Coronary artery (tissue), 2 donors: ENCODE data around the gene XYLT2.
"Not testable (repeated sequence)": the region's sequence is repeated elsewhere in the genome, so short reads cannot be mapped to it uniquely, and the experiment has no call there.

Experiments used
- DNase-seq: peaks from one replicate; pipeline ENCODE4 v3.0.0-alpha.2; 2017; ENCODE audit warnings: low spot score
- H3K27ac ChIP-seq, 2 donors: fragments of 200-600 bp; sonication (generic); one replicate each; pipeline ENCODE4 v1.5.1; 2016 to 2019
- H3K4me3 ChIP-seq: fragments of 200-600 bp; sonication (generic); 2 replicates; pipeline ENCODE4 v1.5.1; 2016; ENCODE audit warnings: mild to moderate bottlenecking, moderate library complexity
- TF ChIP-seq, protein P1 (sequence below): fragments of 200-600 bp; sonication (generic); IDR thresholded peaks from one replicate; pipeline ENCODE4 v1.5.1; 2019; ENCODE audit warnings: antibody characterized with exemption

Gene XYLT2

DNA sequence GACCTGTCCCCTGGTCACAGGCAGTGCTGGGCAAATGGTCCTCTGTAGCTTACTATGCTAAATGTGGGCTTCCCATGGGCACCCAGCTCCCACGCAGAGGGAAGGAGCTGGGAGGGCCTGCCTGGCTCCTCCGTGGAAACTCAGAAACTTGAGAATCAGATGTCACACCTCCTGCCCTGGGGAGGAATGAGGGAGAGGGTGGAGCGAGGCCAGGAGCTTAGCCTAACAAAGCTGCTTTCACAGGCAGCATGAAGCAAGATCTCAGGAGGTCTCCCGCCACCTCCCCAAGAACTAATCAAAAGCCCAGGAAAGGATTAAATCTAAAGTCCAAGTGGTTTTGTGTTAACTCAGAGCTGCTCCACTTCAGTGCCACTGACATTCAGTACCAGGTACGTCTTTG, 33.6 kb upstream of the XYLT2 start:
- TF ChIP-seq, protein P1, sequence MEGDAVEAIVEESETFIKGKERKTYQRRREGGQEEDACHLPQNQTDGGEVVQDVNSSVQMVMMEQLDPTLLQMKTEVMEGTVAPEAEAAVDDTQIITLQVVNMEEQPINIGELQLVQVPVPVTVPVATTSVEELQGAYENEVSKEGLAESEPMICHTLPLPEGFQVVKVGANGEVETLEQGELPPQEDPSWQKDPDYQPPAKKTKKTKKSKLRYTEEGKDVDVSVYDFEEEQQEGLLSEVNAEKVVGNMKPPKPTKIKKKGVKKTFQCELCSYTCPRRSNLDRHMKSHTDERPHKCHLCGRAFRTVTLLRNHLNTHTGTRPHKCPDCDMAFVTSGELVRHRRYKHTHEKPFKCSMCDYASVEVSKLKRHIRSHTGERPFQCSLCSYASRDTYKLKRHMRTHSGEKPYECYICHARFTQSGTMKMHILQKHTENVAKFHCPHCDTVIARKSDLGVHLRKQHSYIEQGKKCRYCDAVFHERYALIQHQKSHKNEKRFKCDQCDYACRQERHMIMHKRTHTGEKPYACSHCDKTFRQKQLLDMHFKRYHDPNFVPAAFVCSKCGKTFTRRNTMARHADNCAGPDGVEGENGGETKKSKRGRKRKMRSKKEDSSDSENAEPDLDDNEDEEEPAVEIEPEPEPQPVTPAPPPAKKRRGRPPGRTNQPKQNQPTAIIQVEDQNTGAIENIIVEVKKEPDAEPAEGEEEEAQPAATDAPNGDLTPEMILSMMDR = no peak
- DNase-seq = no peak
- no peak overlapping the region for H3K4me3 ChIP-seq
- H3K27ac ChIP-seq = no peak overlapping the region

DNA sequence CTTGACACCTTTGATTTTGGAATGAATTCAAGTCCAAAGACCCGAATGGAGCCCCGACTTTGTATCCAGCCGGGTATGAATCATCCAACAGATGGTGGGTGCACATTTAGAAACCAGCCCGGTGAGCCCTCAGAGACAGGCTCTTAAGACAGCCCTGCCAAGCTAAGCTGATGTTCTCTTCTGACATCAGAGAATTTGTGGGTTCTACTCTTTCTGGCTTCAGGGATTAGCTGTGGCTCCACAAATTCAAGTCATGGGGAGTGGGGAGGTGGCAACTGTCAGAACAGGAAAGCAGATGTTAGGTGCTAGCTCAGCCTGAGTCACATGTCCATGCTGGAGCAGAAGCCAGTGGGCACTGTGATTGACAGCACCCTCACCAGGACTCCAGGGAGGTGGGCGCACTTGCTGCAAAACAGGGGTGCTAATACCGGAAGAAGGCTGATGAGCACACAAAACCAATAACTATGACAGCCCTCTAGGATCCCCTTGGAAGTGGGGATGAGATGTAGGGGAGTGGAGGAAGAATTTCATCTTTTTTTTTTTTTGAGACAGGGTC, 31.4 kb upstream of the XYLT2 start:
- Histone ChIP-seq H3K27ac (no peak overlapping the region), H3K4me3 (no peak overlapping the region)
- TF ChIP-seq, protein P1 = no peak
- no peak for DNase-seq

DNA sequence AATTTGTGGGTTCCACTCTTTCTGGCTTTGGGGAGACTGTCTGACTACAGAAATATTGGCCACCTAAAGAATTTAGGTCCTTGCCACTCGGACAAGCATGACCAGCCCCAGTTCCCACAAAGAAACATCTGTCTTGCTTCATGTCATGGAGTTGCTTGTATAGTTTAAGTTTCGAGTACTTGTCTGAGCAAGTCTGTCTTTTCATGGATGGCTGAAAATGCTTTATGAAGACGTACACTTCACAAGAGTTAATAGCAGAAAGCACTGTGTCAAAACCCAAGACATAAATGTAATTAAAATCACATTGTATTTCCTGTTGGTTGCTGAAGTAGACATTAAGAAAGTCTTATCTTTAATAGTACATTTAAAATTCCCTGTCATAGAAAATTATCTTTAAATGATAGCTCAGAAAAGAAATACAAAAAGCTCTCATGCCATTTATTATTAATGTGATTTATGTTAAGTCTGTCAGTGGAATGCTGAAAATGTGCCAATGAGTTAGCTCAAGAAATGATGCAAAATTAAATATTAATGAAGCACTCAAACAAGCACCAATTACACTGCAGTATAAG, 29.8 kb upstream of the XYLT2 start:
- TF ChIP-seq, protein P1 = no peak
- no peak for DNase-seq
- H3K27ac ChIP-seq = no peak overlapping the region
- H3K4me3 ChIP-seq = no peak overlapping the region

DNA sequence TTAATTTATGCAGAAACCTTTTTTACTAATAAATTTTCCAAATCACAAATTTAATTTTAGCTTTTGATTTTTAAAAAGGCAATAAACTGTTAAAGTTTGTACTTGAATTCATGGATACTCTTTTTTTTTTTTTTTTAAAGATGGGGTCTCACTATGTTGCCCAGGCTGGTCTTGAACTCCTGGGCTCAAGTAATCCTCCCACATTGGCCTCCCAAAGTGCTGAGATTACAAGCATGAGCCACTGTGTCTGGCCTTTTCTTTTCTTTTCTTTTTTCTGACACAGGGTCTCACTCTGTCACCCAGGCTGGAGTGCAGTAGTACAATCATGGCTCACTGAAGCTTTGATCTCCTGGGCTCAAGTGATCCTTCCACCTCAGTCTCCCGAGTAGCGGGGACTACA, 29.3 kb upstream of the XYLT2 start:
- DNase-seq, H3K27ac ChIP-seq, H3K4me3 ChIP-seq: not testable (repeated sequence)

DNA sequence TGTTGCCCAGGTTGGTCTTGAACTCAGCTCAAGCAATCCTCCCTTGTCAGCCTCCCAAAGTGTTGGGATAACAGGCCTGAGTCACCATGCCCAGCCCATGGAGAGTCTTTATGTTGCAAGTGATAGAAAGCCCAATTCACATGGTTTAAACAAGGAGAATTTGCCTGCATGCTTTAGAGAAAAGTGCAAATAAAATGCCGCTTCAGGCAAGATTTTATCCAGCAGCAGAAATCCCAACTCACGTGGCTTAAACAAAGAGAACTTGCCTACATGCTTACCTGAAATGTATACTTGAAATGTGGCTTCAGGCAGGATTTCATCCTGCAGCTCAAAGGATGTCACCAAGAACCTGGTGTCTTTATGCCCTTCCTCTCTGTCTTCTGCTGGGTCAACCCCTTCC, 28.8 kb upstream of the XYLT2 start:
- H3K4me3 ChIP-seq = no peak overlapping the region
- H3K27ac ChIP-seq = no peak overlapping the region
- TF ChIP-seq, protein P1 = no peak
- no peak for DNase-seq

DNA sequence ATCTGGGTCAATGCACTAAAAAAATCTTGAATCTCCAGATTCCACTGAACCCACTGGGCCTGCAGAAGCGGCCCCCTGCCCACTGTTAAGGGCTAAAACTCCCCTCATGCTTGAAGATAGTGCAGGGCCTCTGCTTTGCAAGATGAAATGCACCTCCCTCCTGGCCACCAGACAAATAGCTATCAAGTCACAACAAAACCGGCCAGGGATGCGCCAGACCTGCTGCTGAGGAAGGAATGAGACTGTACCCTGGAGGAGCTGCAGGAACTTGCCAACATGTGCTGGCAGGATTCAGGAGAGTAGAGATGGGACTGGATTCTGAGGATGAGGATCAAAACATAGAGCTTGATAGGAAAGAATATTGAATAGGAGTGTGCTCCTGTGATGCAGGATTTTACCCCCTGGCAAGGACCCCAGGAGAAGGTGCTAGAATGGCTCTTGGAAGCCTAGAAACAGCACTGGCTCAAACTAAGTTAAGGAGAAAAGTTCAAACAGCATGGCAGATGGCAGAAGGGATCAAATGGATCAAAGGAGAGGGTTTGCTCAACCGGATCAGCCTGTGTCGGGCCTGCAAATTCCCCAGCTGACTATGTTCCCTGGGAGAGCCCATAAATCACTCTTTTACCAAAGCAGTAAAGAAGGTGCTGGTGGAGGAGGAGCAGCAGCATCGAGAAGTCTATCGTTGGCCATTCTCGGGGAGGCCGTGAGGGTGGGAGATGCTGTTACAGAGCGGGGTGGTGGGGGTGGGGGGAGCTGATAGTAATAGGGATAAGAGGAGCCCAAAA, 27.2 kb upstream of the XYLT2 start:
- DNase-seq = no peak
- TF ChIP-seq, protein P1 = no peak
- Histone ChIP-seq H3K4me3 (no peak overlapping the region), H3K27ac (no peak overlapping the region)

DNA sequence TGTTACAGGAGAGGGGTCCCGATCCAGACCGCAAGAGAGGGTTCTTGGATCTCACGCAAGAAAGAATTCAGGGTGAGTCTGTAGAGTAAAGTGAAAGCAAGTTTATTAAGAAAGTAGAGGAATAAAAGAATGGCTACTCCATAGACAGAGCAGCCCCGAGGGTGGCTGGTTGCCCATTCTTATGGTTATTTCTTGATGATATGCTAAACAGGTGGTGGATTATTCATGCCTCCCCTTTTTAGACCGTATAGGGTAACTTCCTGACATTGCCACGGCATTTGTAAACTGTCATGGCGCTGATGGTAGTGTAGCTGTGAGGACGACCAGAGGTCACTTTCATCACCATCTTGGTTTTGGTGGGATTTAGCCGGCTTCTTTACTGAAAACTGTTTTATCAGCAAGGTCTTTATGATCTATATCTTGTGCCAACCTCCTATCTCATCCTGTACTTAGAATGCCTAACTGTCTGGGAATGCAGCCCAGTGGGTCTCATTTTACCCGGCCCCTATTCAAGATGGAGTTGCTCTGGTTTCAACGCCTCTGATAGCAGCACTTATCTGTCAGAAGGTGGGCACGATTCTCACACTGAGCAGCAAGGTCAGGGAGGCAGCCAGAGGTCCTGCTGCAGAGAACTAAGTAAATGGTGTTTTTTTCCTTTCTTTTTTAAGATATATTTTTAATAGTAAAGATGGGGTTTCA, 26.5 kb upstream of the XYLT2 start:
- TF ChIP-seq, protein P1 = no peak
- H3K4me3 ChIP-seq = no peak overlapping the region
- H3K27ac ChIP-seq = no peak overlapping the region
- DNase-seq = no peak
